Suprapubic skin (tissue), 4 donors: ENCODE measurements around the gene ETNK2. TPM values are rescaled to one million over a fixed set of nuclear protein-coding genes. Genes with fewer than 3 reads are reported as not detected.
A peak's percentile ranks its signal among the peaks of the same experiment; 100 is the strongest.

Source experiments
- DNase-seq, 2 donors: peaks; one replicate each; pipeline ENCODE4 v3.0.0-alpha.2; 2019; ENCODE audit warnings: low spot score in 2 of 2
- H3K27ac ChIP-seq: fragments of 200-600 bp; sonication (generic); one replicate; pipeline ENCODE4 v1.5.1; 2019
- H3K27me3 ChIP-seq: fragments of 200-600 bp; sonication (generic); one replicate; pipeline ENCODE4 v1.5.1; 2019
- H3K36me3 ChIP-seq: fragments of 200-600 bp; sonication (generic); one replicate; pipeline ENCODE4 v1.5.1; 2019
- H3K4me1 ChIP-seq: fragments of 200-600 bp; sonication (generic); one replicate; pipeline ENCODE4 v1.5.1; 2019
- H3K4me3 ChIP-seq: fragments of 200-600 bp; sonication (generic); one replicate; pipeline ENCODE4 v1.5.1; 2019; ENCODE audit warnings: mild to moderate bottlenecking
- H3K9me3 ChIP-seq: fragments of 200-600 bp; sonication (generic); one replicate; pipeline ENCODE4 v1.5.1; 2019
- EP300 ChIP-seq: sonication (generic); formaldehyde crosslinking; IDR thresholded peaks from one replicate; pipeline ENCODE4 v1.6.1; 2017; ENCODE audit warnings: antibody characterized with exemption
- POLR2A ChIP-seq, 2 donors: fragments of 450-650 bp; IDR thresholded peaks; one replicate each; pipeline ENCODE4 v1.6.1; 2017; ENCODE audit warnings: antibody characterized with exemption in 2 of 2, mild to moderate bottlenecking in 2 of 2, moderate library complexity in 2 of 2
- POLR2AphosphoS5 ChIP-seq, 3 donors: sonication (generic); formaldehyde crosslinking; IDR thresholded peaks; one replicate each; pipeline ENCODE4 v1.6.1; 2017; ENCODE audit warnings: antibody characterized with exemption in 3 of 3
- WGBS: methylation state at CpG from one replicate; pipeline ENCODE4 v1.1.5; 2018; 5-methylcytosine and 5-hydroxymethylcytosine counted together
- total RNA-seq, 4 donors: library from RNA; depleted of rRNA; stranded (reverse); fragments of >200 nt; gene quantifications; one replicate each; pipeline ENCODE4 v1.1.0, GENCODE V29; 2016
- TF ChIP-seq, protein P1 (sequence below), 2 donors: fragments of 200-600 bp in 1 of 2; fragments of 450-650 bp in 1 of 2; sonication (generic) in 1 of 2; IDR thresholded peaks; one replicate each; pipeline ENCODE4 v1.5.1; 2016 to 2019; ENCODE audit warnings: antibody characterized with exemption in 2 of 2, mild to moderate bottlenecking in 1 of 2, moderate library complexity in 1 of 2

The ETNK2 gene
- total RNA-seq, 4 donors from 2014 or later, result 25.5 to 47.7 (median 36.0) TPM

DNA sequence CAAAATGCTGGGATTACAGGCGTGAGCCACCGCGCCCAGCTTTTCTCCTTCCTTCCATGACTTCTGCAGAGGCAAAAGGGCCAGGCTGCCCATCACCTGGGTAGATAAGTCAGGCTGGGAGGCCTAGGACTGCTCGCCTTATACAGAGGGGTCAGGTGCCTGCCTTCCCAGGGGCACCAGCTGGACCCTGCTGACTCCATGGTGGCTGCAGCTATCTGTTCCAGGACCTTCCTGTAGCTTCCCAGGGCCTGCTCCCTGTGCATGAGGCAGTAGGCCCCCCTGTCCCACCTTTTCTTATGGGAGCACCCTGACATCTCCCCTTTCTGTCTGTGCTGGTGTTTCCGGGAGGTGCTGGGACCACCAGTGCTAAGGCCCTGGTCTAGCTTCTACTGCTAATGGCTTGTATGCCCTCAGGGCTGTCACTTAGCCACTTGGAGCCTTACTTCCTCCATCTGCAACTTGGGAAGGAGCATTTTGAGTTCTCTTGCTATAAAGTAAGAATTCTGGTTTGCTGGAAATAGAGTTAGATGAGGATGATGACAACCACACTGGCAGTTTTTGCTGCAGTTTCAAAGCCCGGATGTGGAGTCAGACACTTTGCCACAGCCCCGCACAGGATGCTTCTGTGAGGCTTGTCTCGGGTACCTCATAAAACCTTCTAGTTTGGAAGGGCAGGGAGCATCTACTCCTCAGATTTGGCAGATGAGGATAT, 64.5 kb downstream of the ETNK2 start:
- TF ChIP-seq POLR2AphosphoS5 (IDR thresholded peaks at IDR 0.05) (no peak), EP300 (no peak), POLR2A (IDR thresholded peaks at IDR 0.05) (no peak)
- TF ChIP-seq, protein P1, sequence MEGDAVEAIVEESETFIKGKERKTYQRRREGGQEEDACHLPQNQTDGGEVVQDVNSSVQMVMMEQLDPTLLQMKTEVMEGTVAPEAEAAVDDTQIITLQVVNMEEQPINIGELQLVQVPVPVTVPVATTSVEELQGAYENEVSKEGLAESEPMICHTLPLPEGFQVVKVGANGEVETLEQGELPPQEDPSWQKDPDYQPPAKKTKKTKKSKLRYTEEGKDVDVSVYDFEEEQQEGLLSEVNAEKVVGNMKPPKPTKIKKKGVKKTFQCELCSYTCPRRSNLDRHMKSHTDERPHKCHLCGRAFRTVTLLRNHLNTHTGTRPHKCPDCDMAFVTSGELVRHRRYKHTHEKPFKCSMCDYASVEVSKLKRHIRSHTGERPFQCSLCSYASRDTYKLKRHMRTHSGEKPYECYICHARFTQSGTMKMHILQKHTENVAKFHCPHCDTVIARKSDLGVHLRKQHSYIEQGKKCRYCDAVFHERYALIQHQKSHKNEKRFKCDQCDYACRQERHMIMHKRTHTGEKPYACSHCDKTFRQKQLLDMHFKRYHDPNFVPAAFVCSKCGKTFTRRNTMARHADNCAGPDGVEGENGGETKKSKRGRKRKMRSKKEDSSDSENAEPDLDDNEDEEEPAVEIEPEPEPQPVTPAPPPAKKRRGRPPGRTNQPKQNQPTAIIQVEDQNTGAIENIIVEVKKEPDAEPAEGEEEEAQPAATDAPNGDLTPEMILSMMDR (IDR thresholded peaks at IDR 0.05), result no peak
- Histone ChIP-seq H3K27ac (peak overlapping the region; percentile 91), H3K36me3 (no peaks in the 10 kb centered on the region), H3K9me3 (no peaks in the 10 kb centered on the region), H3K27me3 (no peaks in the 10 kb centered on the region), H3K4me1 (peaks cover 75% of the 10 kb centered on the region), H3K4me3 (no peak overlapping the region)
- 87% methylated on average over 8 of the region's 8 CpGs for WGBS
- DNase-seq, result no peak

DNA sequence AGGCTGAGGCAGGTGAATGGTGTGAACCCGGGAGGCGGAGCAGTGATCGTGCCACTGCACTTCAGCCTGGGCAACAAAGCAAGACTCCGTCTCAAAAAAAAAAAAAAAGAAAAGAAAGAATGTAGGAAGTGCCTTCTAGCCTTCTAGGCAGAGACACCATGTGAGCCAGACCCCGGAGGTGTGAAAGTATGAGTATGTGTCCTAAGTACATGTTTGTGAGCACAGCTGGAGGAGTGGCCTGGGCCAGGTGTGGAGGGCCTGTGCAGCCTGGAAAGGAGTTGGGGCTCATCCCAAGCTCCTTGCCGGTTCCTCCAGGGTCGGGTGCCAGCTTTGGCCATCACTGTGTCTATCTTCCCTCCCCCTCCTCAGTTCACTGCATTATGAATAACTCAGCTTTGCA, 66.0 kb downstream of the ETNK2 start:
- Histone ChIP-seq H3K36me3 (no peaks in the 10 kb centered on the region), H3K27me3 (no peaks in the 10 kb centered on the region), H3K4me1 (peaks cover 90% of the 10 kb centered on the region), H3K9me3 (no peaks in the 10 kb centered on the region), H3K27ac (peak overlapping the region; percentile 57), H3K4me3 (no peak overlapping the region)
- no peak for DNase-seq
- TF ChIP-seq POLR2AphosphoS5 (IDR thresholded peaks at IDR 0.05) (no peak), POLR2A (IDR thresholded peaks at IDR 0.05) (no peak), EP300 (no peak)
- TF ChIP-seq, protein P1 (IDR thresholded peaks at IDR 0.05), result no peak
- WGBS, result 65% methylated on average over 7 of the region's 7 CpGs

DNA sequence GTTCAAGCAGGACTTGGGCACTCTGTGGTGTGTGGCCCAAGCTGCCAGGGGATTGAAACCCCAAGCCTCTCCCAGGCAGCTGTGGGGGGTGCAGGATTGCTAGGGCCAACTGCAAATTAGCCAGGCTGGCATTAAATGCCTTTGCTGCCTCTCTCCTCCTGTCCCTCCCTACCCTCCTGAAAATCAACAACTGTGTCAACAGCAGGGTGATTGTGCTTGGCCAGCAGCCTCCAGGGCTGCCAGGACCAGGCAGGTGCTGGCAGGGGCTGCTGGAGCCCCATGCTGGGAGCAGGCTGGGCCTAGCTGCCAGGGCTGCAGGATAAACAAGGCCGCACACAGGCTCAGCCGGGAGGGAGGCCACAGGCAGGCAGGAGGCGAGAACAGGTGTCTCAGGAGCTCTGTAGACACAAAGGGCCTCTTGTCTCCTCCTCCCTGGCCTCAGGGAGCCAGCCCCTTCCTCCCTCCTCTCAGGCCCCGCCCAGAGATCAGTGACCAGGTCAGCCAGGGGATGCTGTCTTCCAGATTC, 67.5 kb downstream of the ETNK2 start:
- Histone ChIP-seq H3K9me3 (no peaks in the 10 kb centered on the region), H3K27ac (peak overlapping the region; percentile 57), H3K4me1 (peaks cover 95% of the 10 kb centered on the region), H3K4me3 (no peak overlapping the region), H3K27me3 (no peaks in the 10 kb centered on the region), H3K36me3 (no peaks in the 10 kb centered on the region)
- DNase-seq, result no peak
- WGBS, result no CpG with 5 or more reads among the region's 4 CpGs
- TF ChIP-seq POLR2AphosphoS5 (IDR thresholded peaks at IDR 0.05) (no peak), EP300 (no peak), POLR2A (IDR thresholded peaks at IDR 0.05) (no peak)
- TF ChIP-seq, protein P1 (IDR thresholded peaks at IDR 0.05), result no peak

DNA sequence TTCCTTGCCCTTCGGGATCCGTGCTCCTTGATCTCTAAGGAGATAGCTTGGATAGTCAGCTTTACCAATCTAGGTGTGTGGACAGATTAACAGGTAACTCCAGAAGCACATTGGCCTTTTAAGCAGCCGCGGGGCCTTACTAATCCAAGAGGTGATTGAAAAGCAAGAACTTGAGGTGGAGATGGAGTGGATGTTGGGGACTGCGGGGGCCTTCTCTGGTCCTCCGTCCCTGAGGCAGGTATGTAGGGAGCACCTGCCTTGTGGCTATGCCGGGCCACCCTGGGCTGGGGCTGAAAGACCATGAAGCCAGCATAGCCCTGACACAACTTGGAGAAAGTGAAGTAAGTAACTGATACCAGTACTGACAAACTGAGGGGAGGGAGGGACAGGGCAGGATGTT, 68.4 kb downstream of the ETNK2 start:
- Histone ChIP-seq H3K4me1 (peaks cover 96% of the 10 kb centered on the region), H3K27me3 (no peaks in the 10 kb centered on the region), H3K4me3 (no peak overlapping the region), H3K36me3 (no peaks in the 10 kb centered on the region), H3K27ac (peak overlapping the region; percentile 57), H3K9me3 (no peaks in the 10 kb centered on the region)
- TF ChIP-seq, protein P1 (IDR thresholded peaks at IDR 0.05), result no peak
- TF ChIP-seq POLR2A (IDR thresholded peaks at IDR 0.05) (no peak), POLR2AphosphoS5 (IDR thresholded peaks at IDR 0.05) (no peak), EP300 (no peak)
- no peak for DNase-seq
- 91% methylated on average over 7 of the region's 7 CpGs for WGBS

DNA sequence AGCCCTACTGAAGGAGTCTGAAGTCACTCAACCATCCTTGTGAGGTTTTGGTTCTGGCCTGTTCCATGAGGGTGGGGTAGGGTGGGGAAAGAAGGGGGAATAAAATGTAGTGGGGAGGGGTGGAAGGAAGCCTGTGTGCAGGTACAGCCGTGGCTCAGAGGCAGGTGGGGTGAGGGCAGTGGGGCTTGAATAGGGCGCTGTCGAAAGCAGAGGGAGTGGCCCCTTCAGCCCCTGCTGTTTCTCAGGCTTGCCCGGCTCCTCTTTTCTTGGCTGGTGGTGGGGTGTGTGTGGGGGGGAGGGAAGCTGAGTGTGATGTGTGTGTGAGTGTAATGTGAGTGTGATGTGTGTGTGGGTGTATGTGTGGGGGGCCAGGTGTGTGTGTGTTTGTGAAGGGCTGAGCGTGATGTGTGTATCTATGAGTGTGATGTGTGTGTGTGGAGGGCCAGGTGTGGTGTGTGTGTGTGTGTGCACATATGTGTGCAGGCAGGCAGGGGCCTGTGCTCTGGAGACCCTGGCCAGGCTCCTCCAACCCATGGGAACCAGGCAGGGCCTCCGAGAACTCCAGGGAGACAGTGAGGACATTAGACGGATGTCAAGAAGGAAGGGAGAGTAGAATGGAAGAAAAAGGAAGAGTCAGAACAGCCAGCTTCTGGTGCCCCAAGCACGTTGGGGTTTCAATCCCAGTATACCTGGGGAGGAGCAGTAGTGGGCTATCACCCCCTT, 69.9 kb downstream of the ETNK2 start:
- TF ChIP-seq POLR2AphosphoS5 (IDR thresholded peaks at IDR 0.05) (no peak), POLR2A (IDR thresholded peaks at IDR 0.05) (no peak), EP300 (no peak)
- TF ChIP-seq, protein P1 (IDR thresholded peaks at IDR 0.05), result no peak
- H3K9me3 ChIP-seq, result no peaks in the 10 kb centered on the region
- H3K4me1 ChIP-seq, result peaks cover 92% of the 10 kb centered on the region
- no peaks in the 10 kb centered on the region for H3K27me3 ChIP-seq
- peak overlapping the region; percentile 17 for H3K4me3 ChIP-seq
- 77% methylated on average over 7 of the region's 8 CpGs for WGBS
- no peaks in the 10 kb centered on the region for H3K36me3 ChIP-seq
- DNase-seq, result no peak
- H3K27ac ChIP-seq, result peak overlapping the region; percentile 76
